A549 (cell line): ENCODE results near the gene CDH6.

Experiments
- GATA3 ChIP-seq: IDR thresholded peaks from 2 replicates; pipeline ENCODE4 v1.6.1; 2012; ENCODE audit warnings: borderline replicate concordance
- HOXA7 ChIP-seq: fragments of 250-450 bp; sonication (Bioruptor Pico); IDR thresholded peaks from 2 replicates; pipeline ENCODE4 v1.5.0; 2020; ENCODE audit warnings: mild to moderate bottlenecking, moderate library complexity
- MAX ChIP-seq: IDR thresholded peaks from 2 replicates; pipeline ENCODE4 v1.6.1; 2012

DNA sequence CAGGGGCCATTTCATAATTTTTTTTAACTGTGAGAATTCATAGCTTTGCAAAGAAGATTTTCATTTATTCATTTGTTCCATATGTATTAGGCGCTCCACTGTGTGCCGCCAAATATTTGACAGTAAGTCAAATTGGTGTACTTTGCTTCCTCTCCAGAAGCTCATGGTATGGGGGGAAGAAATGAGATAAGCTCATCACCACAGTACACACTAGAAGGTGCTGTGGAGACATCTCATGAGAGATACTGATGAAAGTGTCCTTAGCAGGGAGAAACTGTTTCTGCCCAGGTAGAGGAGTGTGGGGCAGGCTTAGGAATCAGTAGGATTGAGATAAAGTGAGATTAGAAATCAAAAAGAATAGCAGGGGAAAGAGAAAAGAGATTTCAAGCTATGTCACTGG lies 136.2 kb downstream of the CDH6 start:
- TF ChIP-seq MAX: no peak
- TF ChIP-seq HOXA7: no peak
- no peak for TF ChIP-seq GATA3
